GM06990 (cell line): ENCODE measurements around the gene CBARP.
A peak's percentile ranks its signal among the peaks of the same experiment; 100 is the strongest.

Experiments
- DNase-seq: peaks from one replicate; pipeline ENCODE4 v3.0.0-alpha.2; 2011; ENCODE audit not compliant: insufficient read length; ENCODE audit errors: extremely low read depth
- H3K27me3 ChIP-seq: replicated peaks from 2 replicates; pipeline ENCODE4 v1.6.0; 2011; ENCODE audit warnings: low read length; ENCODE audit not compliant: control insufficient read depth, insufficient read depth
- H3K36me3 ChIP-seq: 2 replicates; pipeline ENCODE4 v1.5.1; 2011; ENCODE audit warnings: low read length; ENCODE audit not compliant: control insufficient read depth, insufficient read depth
- H3K4me3 ChIP-seq: replicated peaks from 2 replicates; pipeline ENCODE4 v1.5.1; 2011; ENCODE audit warnings: low read depth, mild to moderate bottlenecking, control low read depth, low read length
- CTCF ChIP-seq: IDR thresholded peaks from 2 replicates; pipeline ENCODE4 v1.5.1; 2011; ENCODE audit warnings: low read length, control low read depth, mild to moderate bottlenecking, inconsistent platforms; ENCODE audit not compliant: insufficient read depth, poor library complexity, severe bottlenecking

The CBARP gene

GRCh38 chr19:1273263-1274041, 35.6 kb upstream of the CBARP start:
- no peaks in the 10 kb centered on the region for H3K27me3 ChIP-seq
- peaks cover 36% of the 10 kb centered on the region for H3K36me3 ChIP-seq
- no peak for TF ChIP-seq CTCF
- DNase-seq = no peak
- no peak overlapping the region for H3K4me3 ChIP-seq

- TF ChIP-seq CTCF = no peak
- Histone ChIP-seq H3K4me3 (no peak overlapping the region), H3K27me3 (no peaks in the 10 kb centered on the region), H3K36me3 (peaks cover 36% of the 10 kb centered on the region)
- DNase-seq = no peak
Observed at GRCh38 chr19:1272423-1273262, 34.8 kb upstream of the CBARP start.

- no peak for TF ChIP-seq CTCF
- no peaks in the 10 kb centered on the region; the same call in 1 of the 2 replicates for H3K27me3 ChIP-seq
- H3K36me3 ChIP-seq = peaks cover 36% of the 10 kb centered on the region
- no peak for DNase-seq
- no peak overlapping the region for H3K4me3 ChIP-seq
Observed at GRCh38 chr19:1271528-1272422, 34.0 kb upstream of the CBARP start.

- H3K36me3 ChIP-seq = peaks cover 36% of the 10 kb centered on the region
- H3K4me3 ChIP-seq = peak overlapping the region; percentile 98
- no peaks in the 10 kb centered on the region; the same call in 1 of the 2 replicates for H3K27me3 ChIP-seq
- DNase-seq = no peak
- TF ChIP-seq CTCF = no peak
Observed at GRCh38 chr19:1270854-1271527, 33.2 kb upstream of the CBARP start.

- Histone ChIP-seq H3K27me3 (no peaks in the 10 kb centered on the region; the same call in 1 of the 2 replicates), H3K36me3 (peaks cover 36% of the 10 kb centered on the region), H3K4me3 (peak overlapping the region; percentile 98)
- no peak for TF ChIP-seq CTCF
- DNase-seq = no peak
Observed at GRCh38 chr19:1270213-1270853, 32.5 kb upstream of the CBARP start.
